Liver (tissue), 9 donors: Measurements from ENCODE around the gene CHMP1B. TPM values are rescaled to one million over a fixed set of nuclear protein-coding genes. Genes with fewer than 3 reads are reported as not detected.

Experiments
- DNase-seq: peaks from one replicate; pipeline ENCODE4 v3.0.0-alpha.2; 2017; ENCODE audit warnings: low spot score
- H3K27ac ChIP-seq, 2 donors: one replicate each; pipeline ENCODE4 v1.7.0; 2013; ENCODE audit warnings: inconsistent platforms in 2 of 2, low read length in 2 of 2, control low read depth in 1 of 2, low read depth in 1 of 2, mild to moderate bottlenecking in 1 of 2
- H3K27me3 ChIP-seq, 4 donors: one replicate each; pipeline versions ENCODE4 v1.6.1 to v1.7.0; 2013; ENCODE audit warnings: low read length in 3 of 4, inconsistent platforms in 1 of 4, mild to moderate bottlenecking in 1 of 4, moderate library complexity in 1 of 4; ENCODE audit not compliant: control insufficient read depth in 4 of 4, insufficient read depth in 4 of 4
- H3K36me3 ChIP-seq, 4 donors: one replicate each; pipeline versions ENCODE4 v1.6.1 to v1.7.0; 2013; ENCODE audit warnings: low read length in 3 of 4, mild to moderate bottlenecking in 3 of 4, low read depth in 1 of 4, moderate library complexity in 1 of 4; ENCODE audit not compliant: control insufficient read depth in 4 of 4, insufficient read depth in 3 of 4
- H3K4me1 ChIP-seq, 4 donors: one replicate each; pipeline versions ENCODE4 v1.6.1 to v1.7.0; 2013; ENCODE audit warnings: low read length in 3 of 4, mild to moderate bottlenecking in 3 of 4, moderate library complexity in 1 of 4; ENCODE audit not compliant: control insufficient read depth in 4 of 4, insufficient read depth in 4 of 4
- H3K4me3 ChIP-seq, 3 donors: one replicate each; pipeline versions ENCODE4 v1.6.1 to v1.7.0; 2013; ENCODE audit warnings: low read length in 3 of 3, control low read depth in 1 of 3, low read depth in 1 of 3, mild to moderate bottlenecking in 1 of 3
- H3K9ac ChIP-seq, 2 donors: one replicate each; pipeline ENCODE4 v1.7.0; 2013; ENCODE audit warnings: low read length in 2 of 2, mild to moderate bottlenecking in 2 of 2, moderate library complexity in 2 of 2, control low read depth in 1 of 2, low read depth in 1 of 2
- H3K9me3 ChIP-seq, 4 donors: one replicate each; pipeline versions ENCODE4 v1.6.1 to v1.7.0; 2013; ENCODE audit warnings: low read length in 3 of 4; ENCODE audit not compliant: control insufficient read depth in 4 of 4
- EGR1 ChIP-seq, 2 donors: IDR thresholded peaks; 2 replicates each; pipeline ENCODE4 v1.6.1; 2016 to 2018; ENCODE audit warnings: antibody characterized with exemption in 2 of 2, low read depth in 2 of 2
- FOXA1 ChIP-seq: IDR thresholded peaks from 2 replicates; pipeline ENCODE4 v1.6.1; 2016; ENCODE audit warnings: antibody characterized with exemption
- GABPA ChIP-seq, 2 donors: IDR thresholded peaks in 1 of 2; conservative IDR thresholded peaks in 1 of 2; 2 replicates each; pipeline ENCODE4 v1.6.1; 2016; ENCODE audit warnings: antibody characterized with exemption in 2 of 2, mild to moderate bottlenecking in 1 of 2, moderate library complexity in 1 of 2
- HNF4A ChIP-seq, 2 donors: conservative IDR thresholded peaks; 2 replicates each; pipeline ENCODE4 v1.6.1; 2016; ENCODE audit warnings: antibody characterized with exemption in 2 of 2, mild to moderate bottlenecking in 2 of 2
- HNF4G ChIP-seq: IDR thresholded peaks from 2 replicates; pipeline ENCODE4 v1.6.1; 2016; ENCODE audit warnings: antibody characterized with exemption
- NR2F2 ChIP-seq: IDR thresholded peaks from 2 replicates; pipeline ENCODE4 v1.6.1; 2016; ENCODE audit warnings: antibody characterized with exemption
- RAD21 ChIP-seq, 2 donors: IDR thresholded peaks; 2 replicates each; pipeline ENCODE4 v1.6.1; 2016; ENCODE audit warnings: antibody characterized with exemption in 2 of 2, mild to moderate bottlenecking in 2 of 2
- RXRA ChIP-seq, 2 donors: IDR thresholded peaks; 2 replicates each; pipeline ENCODE4 v1.6.1; 2017 to 2018; ENCODE audit warnings: antibody characterized with exemption in 2 of 2, mild to moderate bottlenecking in 1 of 2
- SP1 ChIP-seq: IDR thresholded peaks from 2 replicates; pipeline ENCODE4 v1.6.1; 2018; ENCODE audit warnings: antibody characterized with exemption, mild to moderate bottlenecking
- TAF1 ChIP-seq: conservative IDR thresholded peaks from 2 replicates; pipeline ENCODE4 v1.6.1; 2016; ENCODE audit warnings: antibody characterized with exemption, mild to moderate bottlenecking
- YY1 ChIP-seq: IDR thresholded peaks from 2 replicates; pipeline ENCODE4 v1.6.1; 2016; ENCODE audit warnings: antibody characterized with exemption, mild to moderate bottlenecking
- WGBS: extraction: QIAGEN DNeasy Blood & Tissue Kit; methylation state at CpG from one replicate; pipeline ENCODE4 v1.1.7; 2013; 5-methylcytosine and 5-hydroxymethylcytosine counted together
- polyA plus RNA-seq, 2 donors: library from polyadenylated mRNA; stranded (reverse) in 1 of 2; unstranded in 1 of 2; fragments of 200-250 nt in 1 of 2; fragments of >200 nt in 1 of 2; fragmentation: Nextera tagmentation in 1 of 2; extraction: Ambion mirVana in 1 of 2; gene quantifications; one replicate each; pipeline versions ENCODE4 v1.2.1 to v1.2.3, GENCODE V29; 2013 to 2015
- total RNA-seq, 2 donors: library from RNA; depleted of rRNA; stranded (reverse); fragments of >200 nt; gene quantifications; one replicate each; pipeline ENCODE4 v1.2.3, GENCODE V29; 2014
- TF ChIP-seq, protein P1 (sequence below): IDR thresholded peaks from 2 replicates; pipeline ENCODE4 v1.6.1; 2016; ENCODE audit warnings: antibody characterized with exemption
- TF ChIP-seq, protein P2 (sequence below): IDR thresholded peaks from 2 replicates; pipeline ENCODE4 v1.6.1; 2016; ENCODE audit warnings: antibody characterized with exemption
- TF ChIP-seq, protein P3 (sequence below): IDR thresholded peaks from 2 replicates; pipeline ENCODE4 v1.6.1; 2016; ENCODE audit warnings: antibody characterized with exemption
- TF ChIP-seq, protein P4 (sequence below): fragments of 150-350 bp; IDR thresholded peaks from 2 replicates; pipeline ENCODE4 v1.5.1; 2017; ENCODE audit warnings: improper control_type of control experiment, low read depth, low read length; ENCODE audit not compliant: missing input control
- TF ChIP-seq, protein P5 (sequence below): IDR thresholded peaks from 2 replicates; pipeline ENCODE4 v1.6.1; 2016; ENCODE audit warnings: antibody characterized with exemption, mild to moderate bottlenecking
- donor health status: healthy.
- donor health status: healthy.
- donor health status: healthy.
- donor health status: healthy.
- donor health status: healthy.

CHMP1B gene
- total and polyA plus RNA-seq, 4 donors = 13.6 to 23.6 (median 19.1) TPM

DNA sequence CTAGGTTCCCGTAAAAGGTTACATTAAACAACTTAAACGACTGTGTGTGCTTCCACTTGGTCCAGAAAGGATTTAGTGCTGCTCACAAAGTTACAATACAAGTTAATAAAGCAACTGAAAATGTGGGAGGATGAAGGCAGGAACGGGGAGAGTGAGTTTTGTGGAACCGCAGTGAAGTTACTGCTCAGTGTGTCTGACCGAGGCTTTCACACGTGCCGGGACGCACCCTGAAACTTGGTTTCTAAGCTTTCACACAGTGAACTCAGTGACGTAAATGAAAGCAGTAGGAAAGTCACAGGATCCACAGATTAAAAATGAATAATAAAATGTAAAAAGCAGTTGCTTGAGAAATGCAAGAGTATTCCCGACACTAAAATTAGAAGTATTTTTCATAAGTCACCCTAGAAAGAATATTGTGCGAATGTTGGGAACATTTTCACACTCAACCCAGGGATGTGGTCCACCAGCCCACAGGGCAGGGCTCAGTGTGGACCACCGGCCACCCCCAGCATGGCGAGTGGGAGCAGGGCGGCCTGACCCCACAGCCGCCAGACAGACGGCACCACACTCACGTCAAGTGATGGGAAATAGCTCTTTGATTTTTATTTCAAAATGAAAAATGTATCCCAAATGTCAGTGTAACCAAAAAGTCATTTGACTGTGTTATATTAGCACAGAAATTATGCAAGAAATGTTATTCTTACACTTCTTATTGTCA, 32.6 kb upstream of the CHMP1B start:
- no peaks in the 10 kb centered on the region for H3K9me3 ChIP-seq
- no peak overlapping the region for H3K27ac ChIP-seq
- TF ChIP-seq TAF1 = no peak
- TF ChIP-seq GABPA (IDR thresholded peaks at IDR 0.05 in 1 of 2, conservative IDR thresholded peaks at IDR 0.05 in 1 of 2) = no peak
- TF ChIP-seq SP1 = no peak
- TF ChIP-seq, protein P1, sequence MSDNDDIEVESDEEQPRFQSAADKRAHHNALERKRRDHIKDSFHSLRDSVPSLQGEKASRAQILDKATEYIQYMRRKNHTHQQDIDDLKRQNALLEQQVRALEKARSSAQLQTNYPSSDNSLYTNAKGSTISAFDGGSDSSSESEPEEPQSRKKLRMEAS = no peak
- no peak overlapping the region for H3K9ac ChIP-seq
- no peaks in the 10 kb centered on the region for H3K36me3 ChIP-seq
- no peaks in the 10 kb centered on the region for H3K4me1 ChIP-seq
- DNase-seq = no peak
- WGBS = 82% methylated on average over 17 of the region's 17 CpGs
- H3K4me3 ChIP-seq = no peak overlapping the region
- H3K27me3 ChIP-seq = no peaks in the 10 kb centered on the region

DNA sequence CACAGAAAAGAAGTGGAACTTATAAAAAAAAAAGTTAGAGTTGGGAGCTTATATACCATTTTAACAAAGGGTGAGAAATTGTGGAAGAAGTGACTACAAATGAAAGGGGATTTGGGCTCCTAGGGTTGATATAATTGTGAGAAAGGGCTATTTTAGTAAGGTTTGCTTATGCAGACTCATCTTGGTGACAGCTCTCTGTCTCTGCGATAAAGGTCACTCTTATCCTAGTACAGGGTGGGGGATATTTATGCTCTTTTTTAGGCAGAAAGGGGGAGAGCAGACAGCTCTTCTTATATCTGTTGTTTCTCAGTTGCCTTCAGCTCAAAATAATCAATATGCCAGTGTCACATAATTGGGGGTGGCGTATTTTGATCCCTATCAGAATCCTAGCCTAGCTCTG, 31.3 kb upstream of the CHMP1B start:
- TF ChIP-seq GABPA (IDR thresholded peaks at IDR 0.05 in 1 of 2, conservative IDR thresholded peaks at IDR 0.05 in 1 of 2) = no peak
- TF ChIP-seq, protein P2, sequence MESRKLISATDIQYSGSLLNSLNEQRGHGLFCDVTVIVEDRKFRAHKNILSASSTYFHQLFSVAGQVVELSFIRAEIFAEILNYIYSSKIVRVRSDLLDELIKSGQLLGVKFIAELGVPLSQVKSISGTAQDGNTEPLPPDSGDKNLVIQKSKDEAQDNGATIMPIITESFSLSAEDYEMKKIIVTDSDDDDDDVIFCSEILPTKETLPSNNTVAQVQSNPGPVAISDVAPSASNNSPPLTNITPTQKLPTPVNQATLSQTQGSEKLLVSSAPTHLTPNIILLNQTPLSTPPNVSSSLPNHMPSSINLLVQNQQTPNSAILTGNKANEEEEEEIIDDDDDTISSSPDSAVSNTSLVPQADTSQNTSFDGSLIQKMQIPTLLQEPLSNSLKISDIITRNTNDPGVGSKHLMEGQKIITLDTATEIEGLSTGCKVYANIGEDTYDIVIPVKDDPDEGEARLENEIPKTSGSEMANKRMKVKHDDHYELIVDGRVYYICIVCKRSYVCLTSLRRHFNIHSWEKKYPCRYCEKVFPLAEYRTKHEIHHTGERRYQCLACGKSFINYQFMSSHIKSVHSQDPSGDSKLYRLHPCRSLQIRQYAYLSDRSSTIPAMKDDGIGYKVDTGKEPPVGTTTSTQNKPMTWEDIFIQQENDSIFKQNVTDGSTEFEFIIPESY = no peak
- Histone ChIP-seq H3K9me3 (no peaks in the 10 kb centered on the region), H3K4me1 (no peaks in the 10 kb centered on the region), H3K4me3 (no peak overlapping the region), H3K36me3 (no peaks in the 10 kb centered on the region), H3K27ac (no peak overlapping the region), H3K27me3 (no peaks in the 10 kb centered on the region), H3K9ac (no peak overlapping the region)
- DNase-seq = no peak
- WGBS = 83% methylated on average over 2 of the region's 2 CpGs

DNA sequence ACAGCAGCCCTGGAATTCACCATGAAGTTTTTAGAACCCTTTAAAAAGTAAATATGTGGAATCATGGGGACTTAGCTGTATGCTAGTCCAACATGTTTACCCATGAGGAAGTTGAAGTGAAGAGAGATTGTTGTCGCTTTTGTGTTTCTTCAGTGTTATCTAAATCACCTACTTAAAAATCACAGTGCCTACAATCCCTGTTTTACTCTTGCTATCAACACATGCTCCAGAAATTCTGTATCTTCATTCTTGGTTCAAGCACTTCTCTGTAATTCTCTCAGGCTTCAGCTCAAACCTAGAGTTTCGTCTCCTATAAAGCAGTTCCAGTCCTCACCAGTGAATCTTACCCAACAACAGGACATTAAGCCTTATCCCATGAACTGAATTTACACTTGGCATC, 30.5 kb upstream of the CHMP1B start:
- Histone ChIP-seq H3K9me3 (no peaks in the 10 kb centered on the region), H3K27ac (no peak overlapping the region), H3K36me3 (no peaks in the 10 kb centered on the region), H3K4me3 (no peak overlapping the region), H3K4me1 (no peaks in the 10 kb centered on the region), H3K9ac (no peak overlapping the region), H3K27me3 (no peaks in the 10 kb centered on the region)
- 65% methylated on average over 2 of the region's 2 CpGs for WGBS
- TF ChIP-seq HNF4A (conservative IDR thresholded peaks at IDR 0.05) (no peak), YY1 (no peak), SP1 (no peak), FOXA1 (no peak), EGR1 (IDR thresholded peaks at IDR 0.05; ENCODE audit: low read depth in 2 of 2) (no peak), HNF4G (no peak), RXRA (IDR thresholded peaks at IDR 0.05) (no peak), RAD21 (IDR thresholded peaks at IDR 0.05) (no peak), NR2F2 (no peak)
- TF ChIP-seq, protein P1 = no peak
- TF ChIP-seq, protein P3, sequence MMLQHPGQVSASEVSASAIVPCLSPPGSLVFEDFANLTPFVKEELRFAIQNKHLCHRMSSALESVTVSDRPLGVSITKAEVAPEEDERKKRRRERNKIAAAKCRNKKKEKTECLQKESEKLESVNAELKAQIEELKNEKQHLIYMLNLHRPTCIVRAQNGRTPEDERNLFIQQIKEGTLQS = no peak
- TF ChIP-seq, protein P2 = no peak
- TF ChIP-seq, protein P4, sequence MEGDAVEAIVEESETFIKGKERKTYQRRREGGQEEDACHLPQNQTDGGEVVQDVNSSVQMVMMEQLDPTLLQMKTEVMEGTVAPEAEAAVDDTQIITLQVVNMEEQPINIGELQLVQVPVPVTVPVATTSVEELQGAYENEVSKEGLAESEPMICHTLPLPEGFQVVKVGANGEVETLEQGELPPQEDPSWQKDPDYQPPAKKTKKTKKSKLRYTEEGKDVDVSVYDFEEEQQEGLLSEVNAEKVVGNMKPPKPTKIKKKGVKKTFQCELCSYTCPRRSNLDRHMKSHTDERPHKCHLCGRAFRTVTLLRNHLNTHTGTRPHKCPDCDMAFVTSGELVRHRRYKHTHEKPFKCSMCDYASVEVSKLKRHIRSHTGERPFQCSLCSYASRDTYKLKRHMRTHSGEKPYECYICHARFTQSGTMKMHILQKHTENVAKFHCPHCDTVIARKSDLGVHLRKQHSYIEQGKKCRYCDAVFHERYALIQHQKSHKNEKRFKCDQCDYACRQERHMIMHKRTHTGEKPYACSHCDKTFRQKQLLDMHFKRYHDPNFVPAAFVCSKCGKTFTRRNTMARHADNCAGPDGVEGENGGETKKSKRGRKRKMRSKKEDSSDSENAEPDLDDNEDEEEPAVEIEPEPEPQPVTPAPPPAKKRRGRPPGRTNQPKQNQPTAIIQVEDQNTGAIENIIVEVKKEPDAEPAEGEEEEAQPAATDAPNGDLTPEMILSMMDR = no peak
- TF ChIP-seq, protein P5, sequence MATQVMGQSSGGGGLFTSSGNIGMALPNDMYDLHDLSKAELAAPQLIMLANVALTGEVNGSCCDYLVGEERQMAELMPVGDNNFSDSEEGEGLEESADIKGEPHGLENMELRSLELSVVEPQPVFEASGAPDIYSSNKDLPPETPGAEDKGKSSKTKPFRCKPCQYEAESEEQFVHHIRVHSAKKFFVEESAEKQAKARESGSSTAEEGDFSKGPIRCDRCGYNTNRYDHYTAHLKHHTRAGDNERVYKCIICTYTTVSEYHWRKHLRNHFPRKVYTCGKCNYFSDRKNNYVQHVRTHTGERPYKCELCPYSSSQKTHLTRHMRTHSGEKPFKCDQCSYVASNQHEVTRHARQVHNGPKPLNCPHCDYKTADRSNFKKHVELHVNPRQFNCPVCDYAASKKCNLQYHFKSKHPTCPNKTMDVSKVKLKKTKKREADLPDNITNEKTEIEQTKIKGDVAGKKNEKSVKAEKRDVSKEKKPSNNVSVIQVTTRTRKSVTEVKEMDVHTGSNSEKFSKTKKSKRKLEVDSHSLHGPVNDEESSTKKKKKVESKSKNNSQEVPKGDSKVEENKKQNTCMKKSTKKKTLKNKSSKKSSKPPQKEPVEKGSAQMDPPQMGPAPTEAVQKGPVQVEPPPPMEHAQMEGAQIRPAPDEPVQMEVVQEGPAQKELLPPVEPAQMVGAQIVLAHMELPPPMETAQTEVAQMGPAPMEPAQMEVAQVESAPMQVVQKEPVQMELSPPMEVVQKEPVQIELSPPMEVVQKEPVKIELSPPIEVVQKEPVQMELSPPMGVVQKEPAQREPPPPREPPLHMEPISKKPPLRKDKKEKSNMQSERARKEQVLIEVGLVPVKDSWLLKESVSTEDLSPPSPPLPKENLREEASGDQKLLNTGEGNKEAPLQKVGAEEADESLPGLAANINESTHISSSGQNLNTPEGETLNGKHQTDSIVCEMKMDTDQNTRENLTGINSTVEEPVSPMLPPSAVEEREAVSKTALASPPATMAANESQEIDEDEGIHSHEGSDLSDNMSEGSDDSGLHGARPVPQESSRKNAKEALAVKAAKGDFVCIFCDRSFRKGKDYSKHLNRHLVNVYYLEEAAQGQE = no peak
- DNase-seq = no peak
